ENCODE measurements around the gene CHMP5.

The CHMP5 gene

GRCh38 chr9:33244137-33244784, 20.6 kb upstream of the CHMP5 start:
- DNase-seq = no peak

GRCh38 chr9:33245341-33245740, 19.5 kb upstream of the CHMP5 start:
- DNase-seq = no peak

- DNase-seq = no peak
These were observed 18.5 kb upstream of the CHMP5 start for GRCh38 chr9:33246269-33246860.

GRCh38 chr9:33248606-33249005, 16.2 kb upstream of the CHMP5 start:
- no peak for DNase-seq

- DNase-seq = no peak
These were observed 15.7 kb upstream of the CHMP5 start for GRCh38 chr9:33249087-33249658.

- DNase-seq = no peak
These were observed 14.9 kb upstream of the CHMP5 start for GRCh38 chr9:33249983-33250382.

GRCh38 chr9:33250458-33250995, 14.3 kb upstream of the CHMP5 start:
- no peak for DNase-seq

GRCh38 chr9:33254211-33254610, 10.6 kb upstream of the CHMP5 start:
- no peak for DNase-seq

- no peak for DNase-seq
These were observed 9.8 kb upstream of the CHMP5 start for GRCh38 chr9:33255014-33255413.

GRCh38 chr9:33255471-33255870, 9.4 kb upstream of the CHMP5 start:
- no peak for DNase-seq

- DNase-seq = no peak
These were observed 8.6 kb upstream of the CHMP5 start for GRCh38 chr9:33256236-33256635.

- DNase-seq = no peak
These were observed 7.6 kb upstream of the CHMP5 start for GRCh38 chr9:33257276-33257675.

GRCh38 chr9:33260372-33260771, 4.5 kb upstream of the CHMP5 start:
- no peak for DNase-seq

- DNase-seq = no peak
These were observed 1.5 kb upstream of the CHMP5 start for GRCh38 chr9:33263131-33264002.

- no peak for DNase-seq
These were observed 811 bp upstream of the CHMP5 start for GRCh38 chr9:33264003-33264472.

- no peak for DNase-seq
These were observed 489 bp downstream of the CHMP5 start for GRCh38 chr9:33265211-33265865.

- DNase-seq = no peak
These were observed 2.4 kb downstream of the CHMP5 start for GRCh38 chr9:33267151-33267767.

GRCh38 chr9:33270146-33270545, 5.3 kb downstream of the CHMP5 start:
- no peak for DNase-seq

GRCh38 chr9:33272061-33272460, 7.2 kb downstream of the CHMP5 start:
- DNase-seq = no peak

- no peak for DNase-seq
These were observed 8.6 kb downstream of the CHMP5 start for GRCh38 chr9:33273266-33273971.

GRCh38 chr9:33273972-33274328, 9.1 kb downstream of the CHMP5 start:
- no peak for DNase-seq

GRCh38 chr9:33277484-33277883, 12.6 kb downstream of the CHMP5 start:
- DNase-seq = no peak

Data from NCI-H1436 treated with DMSO at 0.1 percent for 48 hours (cell line).